ENCODE data around the gene RXRA.

Gene RXRA

DNA sequence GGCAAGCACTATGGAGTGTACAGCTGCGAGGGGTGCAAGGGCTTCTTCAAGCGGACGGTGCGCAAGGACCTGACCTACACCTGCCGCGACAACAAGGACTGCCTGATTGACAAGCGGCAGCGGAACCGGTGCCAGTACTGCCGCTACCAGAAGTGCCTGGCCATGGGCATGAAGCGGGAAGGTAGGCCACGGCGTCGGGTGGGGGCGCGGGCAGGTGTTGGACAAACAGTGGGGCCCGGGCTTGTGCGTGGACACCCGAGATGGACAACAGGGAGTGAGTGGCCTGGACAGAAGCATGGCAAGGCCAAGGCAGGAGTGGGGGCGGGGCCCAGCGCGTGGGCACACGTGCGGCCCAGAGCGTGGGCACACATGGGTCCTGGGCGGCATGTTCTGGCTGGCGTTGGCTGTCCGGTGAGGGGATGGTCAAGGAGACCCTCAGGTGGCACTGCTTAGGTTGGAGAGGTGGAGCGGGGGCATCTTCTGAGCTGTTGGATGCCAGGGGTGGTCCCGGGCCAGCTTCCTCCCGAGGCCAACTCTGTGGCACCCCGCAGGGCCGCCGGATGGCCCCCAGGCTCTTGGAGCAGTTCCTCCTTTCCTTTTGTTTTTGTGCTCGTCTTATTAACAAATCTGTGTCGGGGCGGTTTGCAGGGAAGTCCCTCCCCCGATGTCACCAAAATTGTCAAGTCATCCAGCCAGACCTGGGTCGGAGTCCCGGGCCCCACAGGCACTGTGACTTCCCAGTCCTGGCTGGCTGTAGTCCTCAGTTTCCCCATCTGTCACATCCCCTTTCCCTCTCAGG, 82.9 kb downstream of the RXRA start:
- Histone ChIP-seq H3K27ac (ENCODE audit: low read length) (no peak overlapping the region; the same call in 1 of the 2 replicates), H3K79me2 (ENCODE audit: insufficient read depth, low read length) (no peaks in the 10 kb centered on the region), H4K20me1 (ENCODE audit: insufficient read depth, low read length) (peaks cover 48% of the 10 kb centered on the region)

DNA sequence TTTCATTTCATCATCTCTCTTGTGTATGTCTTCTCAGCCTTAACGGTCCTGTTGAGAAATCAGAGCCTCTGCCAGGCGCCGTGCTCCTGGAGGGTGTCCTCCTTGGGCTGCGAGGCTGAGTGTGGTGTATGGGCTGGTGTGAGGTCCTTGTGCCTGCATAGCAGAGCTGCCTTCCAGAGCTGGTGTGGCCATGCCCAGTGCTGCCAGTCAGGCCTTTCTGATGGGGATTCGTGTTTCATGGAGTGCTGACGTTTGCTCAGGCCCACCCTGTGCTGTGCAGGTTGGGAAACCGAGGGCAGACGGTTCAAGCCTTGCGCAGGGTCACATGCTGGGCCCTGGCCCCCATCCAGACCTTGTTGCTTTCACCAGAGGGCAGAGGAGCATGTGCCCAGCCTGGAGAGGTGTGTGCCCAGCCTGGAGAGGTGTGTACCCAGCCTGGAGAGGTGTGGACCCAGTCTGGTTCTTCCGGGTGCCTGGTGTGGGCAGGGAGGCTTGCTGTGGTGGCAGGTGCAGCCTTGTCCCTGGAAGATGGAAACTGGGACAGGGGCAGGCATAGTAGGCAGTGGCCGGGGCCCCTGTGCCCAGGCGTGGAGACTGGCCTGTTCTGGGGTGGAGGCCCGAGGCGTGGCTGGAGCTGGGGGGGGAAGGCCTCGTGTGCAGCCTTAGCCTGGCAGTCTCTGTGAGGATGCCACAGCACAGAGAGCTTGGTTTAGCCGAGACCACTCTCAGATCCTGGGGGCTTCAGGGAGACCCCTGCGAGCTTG, 84.0 kb downstream of the RXRA start:
- H3K9me3 ChIP-seq (ENCODE audit: insufficient read depth, low read length, severe bottlenecking), result no peaks in the 10 kb centered on the region
- TF ChIP-seq EZH2 (IDR thresholded peaks at IDR 0.05; ENCODE audit: borderline replicate concordance, low read depth, low read length, severe bottlenecking), result no peak
- TF ChIP-seq, protein P1, sequence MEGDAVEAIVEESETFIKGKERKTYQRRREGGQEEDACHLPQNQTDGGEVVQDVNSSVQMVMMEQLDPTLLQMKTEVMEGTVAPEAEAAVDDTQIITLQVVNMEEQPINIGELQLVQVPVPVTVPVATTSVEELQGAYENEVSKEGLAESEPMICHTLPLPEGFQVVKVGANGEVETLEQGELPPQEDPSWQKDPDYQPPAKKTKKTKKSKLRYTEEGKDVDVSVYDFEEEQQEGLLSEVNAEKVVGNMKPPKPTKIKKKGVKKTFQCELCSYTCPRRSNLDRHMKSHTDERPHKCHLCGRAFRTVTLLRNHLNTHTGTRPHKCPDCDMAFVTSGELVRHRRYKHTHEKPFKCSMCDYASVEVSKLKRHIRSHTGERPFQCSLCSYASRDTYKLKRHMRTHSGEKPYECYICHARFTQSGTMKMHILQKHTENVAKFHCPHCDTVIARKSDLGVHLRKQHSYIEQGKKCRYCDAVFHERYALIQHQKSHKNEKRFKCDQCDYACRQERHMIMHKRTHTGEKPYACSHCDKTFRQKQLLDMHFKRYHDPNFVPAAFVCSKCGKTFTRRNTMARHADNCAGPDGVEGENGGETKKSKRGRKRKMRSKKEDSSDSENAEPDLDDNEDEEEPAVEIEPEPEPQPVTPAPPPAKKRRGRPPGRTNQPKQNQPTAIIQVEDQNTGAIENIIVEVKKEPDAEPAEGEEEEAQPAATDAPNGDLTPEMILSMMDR (IDR thresholded peaks at IDR 0.05; ENCODE audit: borderline replicate concordance, extremely low read depth, low read length, poor library complexity, severe bottlenecking), result no peak
- no peak for ATAC-seq (ENCODE audit: insufficient read depth, low read depth)
- H3K9ac ChIP-seq (ENCODE audit: low read depth, low read length), result no peak overlapping the region
- H3K27me3 ChIP-seq (ENCODE audit: insufficient read depth, low read length, poor library complexity), result no peaks in the 10 kb centered on the region
- H3K4me3 ChIP-seq (ENCODE audit: low read depth in 1 of 2, low read length in 2 of 2), result no peak overlapping the region
- no peak overlapping the region for H2AFZ ChIP-seq (ENCODE audit: low read depth, low read length)
- DNase-seq, result no peak
- peaks cover 42% of the 10 kb centered on the region for H4K20me1 ChIP-seq (ENCODE audit: insufficient read depth, low read length)
- no peaks in the 10 kb centered on the region for H3K36me3 ChIP-seq (ENCODE audit: insufficient read depth, low read length)
- peaks cover 29% of the 10 kb centered on the region for H3K4me1 ChIP-seq (ENCODE audit: insufficient read depth, low read length)
- H3K4me2 ChIP-seq (ENCODE audit: insufficient read depth, low read length), result no peak overlapping the region
- H3K27ac ChIP-seq (ENCODE audit: low read length), result no peak overlapping the region
- no peaks in the 10 kb centered on the region for H3K79me2 ChIP-seq (ENCODE audit: insufficient read depth, low read length)

More for the DNA sequence above, 82.9 kb downstream of the RXRA start:
- Histone ChIP-seq H3K36me3 (ENCODE audit: insufficient read depth, low read length) (no peaks in the 10 kb centered on the region), H2AFZ (ENCODE audit: low read depth, low read length) (no peak overlapping the region), H3K9me3 (ENCODE audit: insufficient read depth, low read length, severe bottlenecking) (no peaks in the 10 kb centered on the region), H3K4me3 (ENCODE audit: low read depth in 1 of 2, low read length in 2 of 2) (no peak overlapping the region), H3K27me3 (ENCODE audit: insufficient read depth, low read length, poor library complexity) (no peaks in the 10 kb centered on the region), H3K9ac (ENCODE audit: low read depth, low read length) (no peak overlapping the region), H3K4me2 (ENCODE audit: insufficient read depth, low read length) (no peak overlapping the region), H3K4me1 (ENCODE audit: insufficient read depth, low read length) (peaks cover 41% of the 10 kb centered on the region)
- TF ChIP-seq, protein P1 (IDR thresholded peaks at IDR 0.05; ENCODE audit: borderline replicate concordance, extremely low read depth, low read length, poor library complexity, severe bottlenecking), result no peak
- TF ChIP-seq EZH2 (IDR thresholded peaks at IDR 0.05; ENCODE audit: borderline replicate concordance, low read depth, low read length, severe bottlenecking), result no peak
- ATAC-seq (ENCODE audit: insufficient read depth, low read depth) (no peak), DNase-seq (no peak)

DNA sequence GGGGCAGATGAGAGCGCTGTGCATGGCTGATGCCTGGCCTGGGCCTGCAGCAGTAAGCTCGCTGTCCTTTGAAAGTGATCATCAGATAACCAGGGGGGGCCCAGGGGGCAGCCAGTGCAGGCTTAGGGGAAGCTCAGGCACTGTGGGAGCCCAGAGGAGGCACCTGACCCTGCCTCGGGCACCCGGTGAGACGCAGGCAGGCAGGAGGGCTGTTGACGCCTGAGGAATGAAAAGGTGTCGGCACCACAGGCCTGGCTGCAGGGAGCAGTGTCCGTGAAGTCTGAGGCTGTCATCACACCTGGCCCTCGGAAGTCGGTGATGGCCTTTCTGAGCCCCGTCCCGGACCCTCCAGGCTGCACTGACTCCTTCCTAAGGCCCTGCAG, 84.6 kb downstream of the RXRA start:
- no peak for DNase-seq
- Histone ChIP-seq H3K79me2 (ENCODE audit: insufficient read depth, low read length) (no peaks in the 10 kb centered on the region), H3K4me3 (ENCODE audit: low read depth in 1 of 2, low read length in 2 of 2) (no peak overlapping the region), H2AFZ (ENCODE audit: low read depth, low read length) (no peak overlapping the region), H3K27me3 (ENCODE audit: insufficient read depth, low read length, poor library complexity) (no peaks in the 10 kb centered on the region), H3K27ac (ENCODE audit: low read length) (no peak overlapping the region), H3K4me2 (ENCODE audit: insufficient read depth, low read length) (no peak overlapping the region), H3K36me3 (ENCODE audit: insufficient read depth, low read length) (no peaks in the 10 kb centered on the region), H3K4me1 (ENCODE audit: insufficient read depth, low read length) (peaks cover 24% of the 10 kb centered on the region), H3K9ac (ENCODE audit: low read depth, low read length) (no peak overlapping the region), H4K20me1 (ENCODE audit: insufficient read depth, low read length) (peaks cover 37% of the 10 kb centered on the region), H3K9me3 (ENCODE audit: insufficient read depth, low read length, severe bottlenecking) (no peaks in the 10 kb centered on the region)
- ATAC-seq (ENCODE audit: insufficient read depth, low read depth), result no peak
- no peak for TF ChIP-seq EZH2 (IDR thresholded peaks at IDR 0.05; ENCODE audit: borderline replicate concordance, low read depth, low read length, severe bottlenecking)
- TF ChIP-seq, protein P1 (IDR thresholded peaks at IDR 0.05; ENCODE audit: borderline replicate concordance, extremely low read depth, low read length, poor library complexity, severe bottlenecking), result no peak
